NCI-H1694 treated with DMSO at 0.1 percent for 48 hours (cell line): Measurements from ENCODE around the gene ZNF346.
"Not testable (repeated sequence)": the region's sequence is repeated elsewhere in the genome, so short reads cannot be mapped to it uniquely, and the experiment has no call there.

Experiments used
- DNase-seq: peaks from one replicate; lab custom pipeline; 2025; lab: John Stamatoyannopoulos, UW

ZNF346 gene

DNA sequence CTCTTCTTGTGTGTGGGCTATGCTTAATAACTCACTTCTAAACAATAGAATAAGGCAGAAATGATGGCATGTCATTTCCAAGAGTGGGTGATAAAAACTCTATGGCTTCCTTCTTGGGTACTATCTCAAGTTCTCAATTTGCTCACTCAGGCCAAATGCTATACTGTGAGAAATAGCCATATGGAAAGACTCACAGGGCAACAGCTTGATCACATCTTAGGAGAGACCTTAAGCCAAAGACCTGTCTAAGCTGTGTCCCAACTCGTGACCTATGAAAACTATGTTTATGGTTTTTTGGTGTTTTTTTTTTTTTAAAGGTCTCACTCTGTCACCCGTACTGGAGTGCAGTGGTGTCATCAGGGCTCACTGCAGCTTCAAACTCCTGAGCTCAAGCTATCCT lies 13.8 kb upstream of the ZNF346 start:
- DNase-seq: no peak

DNA sequence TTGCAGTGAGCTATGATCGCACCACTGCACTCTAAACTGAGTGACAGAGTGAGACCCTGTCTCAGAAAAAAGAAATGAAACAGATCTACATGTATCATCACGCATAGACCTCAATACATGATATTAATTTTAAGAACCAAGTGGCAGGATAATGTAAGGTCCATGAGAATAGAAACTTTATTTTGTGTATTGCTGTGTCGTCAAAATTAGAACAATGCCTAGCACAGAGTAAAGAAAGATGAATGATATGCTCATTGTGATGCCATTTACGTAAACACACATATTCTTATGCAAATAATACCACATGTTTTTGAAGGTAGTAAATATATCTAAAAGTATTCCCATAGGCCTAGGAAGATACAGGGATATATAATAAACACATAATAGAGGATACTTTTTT lies 12.3 kb upstream of the ZNF346 start:
- DNase-seq: no peak

DNA sequence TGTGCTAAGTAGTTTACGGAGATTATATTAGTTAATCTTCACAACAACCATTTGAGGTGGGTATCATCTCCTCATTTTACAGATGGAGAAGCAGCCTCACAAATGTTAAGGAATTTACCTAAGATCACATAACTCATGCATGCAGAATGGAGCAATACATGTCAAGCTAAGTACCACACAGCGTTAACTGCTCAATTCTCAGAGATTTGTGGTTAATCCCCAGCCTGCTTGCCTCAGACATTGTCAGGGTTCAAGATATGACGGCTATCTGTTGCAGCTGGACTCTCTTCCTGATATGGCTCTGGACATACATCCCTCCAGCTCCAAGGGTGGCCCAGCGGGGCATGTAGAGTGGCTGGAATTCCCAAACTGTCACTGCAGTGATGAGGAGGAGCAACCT lies 7.3 kb upstream of the ZNF346 start:
- no peak for DNase-seq

DNA sequence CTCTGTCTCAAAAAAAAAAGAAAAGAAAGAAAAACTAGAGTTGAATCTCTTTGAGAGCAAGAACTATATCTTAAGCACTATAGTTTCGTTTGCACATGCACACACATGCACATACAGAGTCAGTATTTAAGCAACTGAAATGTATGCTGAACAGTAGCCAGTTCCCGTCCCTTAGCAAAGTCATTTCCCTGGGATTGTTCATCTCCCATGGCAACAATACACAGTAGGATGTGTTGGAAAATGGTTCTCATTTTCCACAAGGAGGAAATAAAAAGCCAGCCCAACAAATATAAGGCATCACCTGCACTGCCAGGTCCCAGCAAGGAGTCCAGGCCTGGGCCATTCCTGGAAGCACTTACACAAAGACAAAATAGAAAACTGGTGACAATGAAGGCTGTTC lies 4.2 kb upstream of the ZNF346 start:
- DNase-seq: no peak

DNA sequence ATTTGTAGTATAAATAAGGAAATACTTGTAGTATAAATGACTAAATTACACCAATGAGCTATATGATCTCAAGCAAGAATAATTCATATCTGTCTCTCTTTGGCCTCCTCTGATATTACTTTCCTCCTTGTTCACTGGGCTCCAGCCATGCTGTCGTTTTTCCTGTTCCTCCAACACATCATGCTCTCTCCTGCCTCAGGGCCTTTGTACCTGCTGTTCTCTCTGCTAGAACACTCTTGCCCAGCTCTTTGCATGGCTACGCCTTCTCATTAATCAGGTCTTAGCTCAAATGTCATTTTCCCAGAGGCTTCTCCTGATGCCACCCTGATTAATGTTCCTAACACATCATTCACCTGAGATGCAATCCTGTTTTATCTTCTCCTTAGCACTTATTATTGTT lies 2.5 kb upstream of the ZNF346 start:
- DNase-seq: no peak

DNA sequence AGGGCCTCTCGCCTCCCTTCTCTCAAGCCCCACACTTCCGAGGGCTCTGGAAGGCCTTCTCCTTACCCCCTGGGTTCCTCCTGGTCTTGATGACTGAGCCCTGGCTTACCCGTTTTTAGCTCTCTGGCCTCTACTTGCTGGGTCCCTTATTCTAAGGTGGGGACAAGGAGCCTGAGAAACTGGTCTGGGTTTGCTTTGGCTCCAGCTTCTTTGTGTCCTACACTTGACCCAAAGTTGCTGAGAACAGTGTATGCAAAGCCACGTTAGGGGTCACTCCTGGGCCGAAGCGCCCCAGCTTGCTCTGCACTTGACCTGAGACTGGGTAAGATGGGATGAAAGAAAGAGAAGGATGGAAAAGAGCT lies 788 bp downstream of the ZNF346 start:
- no peak for DNase-seq

DNA sequence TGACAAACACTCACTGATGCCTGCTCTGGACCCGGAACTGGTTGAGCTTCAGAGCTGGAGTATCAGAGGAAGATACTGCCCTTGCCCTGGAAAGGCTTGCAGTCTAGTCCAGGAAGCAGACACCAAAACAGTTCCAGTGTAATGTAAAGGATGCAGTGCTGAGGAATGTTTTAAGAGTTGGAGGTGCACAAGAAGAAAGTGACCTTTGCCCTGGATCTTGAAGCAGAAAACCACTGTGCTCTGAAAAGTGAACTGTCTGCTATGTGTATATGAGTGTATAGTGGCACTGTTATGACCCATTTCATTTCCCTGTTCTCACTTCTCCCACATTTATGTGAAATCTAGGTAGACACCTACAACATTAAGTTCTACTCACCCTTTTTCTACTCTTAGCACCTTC lies 2.1 kb downstream of the ZNF346 start:
- no peak for DNase-seq

DNA sequence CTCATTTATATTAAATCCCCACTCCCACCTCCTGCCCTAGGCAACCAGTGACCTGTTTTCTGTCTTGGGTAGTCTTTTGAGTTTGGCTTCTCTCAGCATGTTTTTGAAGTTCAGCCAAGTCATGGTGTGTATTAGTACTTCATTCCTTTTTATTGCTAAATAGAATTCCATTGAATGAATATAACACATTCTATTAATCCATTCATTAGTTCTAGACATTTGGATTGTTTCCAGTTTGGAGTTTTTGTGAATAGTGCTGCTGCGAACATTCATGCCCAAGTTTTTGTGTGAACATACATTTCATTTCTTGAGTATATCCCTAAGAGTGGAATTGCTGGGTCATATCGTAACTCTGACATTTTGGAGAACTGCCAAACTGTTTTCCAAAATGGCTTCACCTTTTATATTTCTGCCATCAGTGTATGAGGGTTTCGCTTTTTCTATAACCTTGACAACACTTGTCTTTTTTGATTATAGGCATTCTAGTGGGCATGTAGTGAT lies 2.7 kb downstream of the ZNF346 start:
- DNase-seq: no peak

DNA sequence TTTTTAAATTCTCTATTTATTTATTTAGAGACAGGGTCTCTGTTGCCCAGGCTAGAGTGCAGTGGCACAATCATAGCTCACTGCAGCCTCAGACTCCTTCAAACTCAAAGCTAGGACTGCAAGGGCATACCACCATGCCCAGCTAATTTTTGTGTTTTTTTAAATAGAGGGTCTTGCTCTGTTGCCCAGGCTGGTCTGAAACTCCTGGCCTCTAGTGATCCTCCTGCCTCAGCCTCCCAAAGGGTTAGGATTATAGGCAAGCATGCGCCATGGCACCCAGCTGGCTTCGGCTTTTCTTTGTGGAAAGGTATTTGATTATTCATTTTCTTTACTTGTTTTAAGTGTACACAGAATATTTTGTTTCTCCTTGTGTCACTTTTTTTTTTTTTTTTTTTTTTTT lies 5.2 kb downstream of the ZNF346 start:
- DNase-seq: no peak

DNA sequence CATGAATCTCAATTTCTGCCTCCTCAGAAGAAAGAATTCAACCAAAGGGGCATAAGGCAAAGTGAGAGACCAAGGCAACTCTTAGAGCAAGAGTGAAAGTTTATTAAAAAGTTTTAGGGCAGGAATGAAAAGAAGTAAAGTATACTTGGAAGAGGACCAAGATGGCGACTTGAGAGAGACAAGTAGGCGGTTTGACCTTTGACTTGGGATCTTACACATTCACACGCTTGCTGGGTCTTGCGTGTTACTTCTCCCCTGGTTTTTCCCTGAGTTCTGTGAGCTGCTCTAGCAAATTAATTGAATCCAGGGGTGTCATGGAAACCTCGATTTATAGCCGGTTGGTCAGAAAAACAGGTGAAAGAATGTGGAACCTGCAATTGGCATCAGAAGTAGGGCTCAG lies 7.0 kb downstream of the ZNF346 start:
- DNase-seq: no peak

DNA sequence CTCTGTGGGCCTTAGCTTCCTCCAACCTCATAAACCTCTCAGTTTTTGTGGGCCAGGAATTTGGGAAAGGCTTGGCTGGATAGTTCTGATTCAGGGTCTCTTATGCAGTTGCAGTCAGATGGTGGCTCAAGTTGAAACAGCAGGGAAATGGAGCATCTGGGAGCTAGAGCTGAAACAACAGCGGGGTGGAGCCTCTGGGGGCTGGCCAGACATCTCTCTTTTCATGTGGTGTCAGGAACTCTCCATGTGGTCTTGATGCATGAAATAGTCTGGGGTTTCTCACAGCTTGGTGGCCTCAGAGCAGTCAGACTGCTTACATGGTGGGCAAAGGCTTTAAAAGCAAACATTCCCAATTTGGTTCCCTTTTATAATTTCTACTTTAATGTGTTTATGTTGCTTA lies 13.5 kb downstream of the ZNF346 start:
- DNase-seq: no peak

DNA sequence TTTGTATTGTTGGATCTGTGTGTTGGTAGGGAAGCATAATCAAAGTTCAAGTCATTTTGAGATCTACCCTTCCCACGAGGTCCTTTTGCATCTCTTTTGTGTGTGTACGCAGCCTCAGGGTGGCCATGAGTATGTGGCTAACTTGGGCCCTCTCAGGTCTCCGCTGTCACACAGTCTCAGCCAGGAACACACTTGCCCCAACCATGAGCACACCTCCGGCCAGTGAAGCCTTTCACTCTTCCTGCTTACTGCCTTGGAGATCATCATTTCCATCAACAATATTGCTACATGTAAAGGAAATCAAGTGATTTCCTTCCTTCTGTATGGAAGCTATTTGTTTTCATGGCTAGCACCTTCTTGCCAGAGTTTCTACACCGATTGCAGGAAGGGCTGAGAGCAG lies 13.9 kb downstream of the ZNF346 start:
- no peak for DNase-seq

DNA sequence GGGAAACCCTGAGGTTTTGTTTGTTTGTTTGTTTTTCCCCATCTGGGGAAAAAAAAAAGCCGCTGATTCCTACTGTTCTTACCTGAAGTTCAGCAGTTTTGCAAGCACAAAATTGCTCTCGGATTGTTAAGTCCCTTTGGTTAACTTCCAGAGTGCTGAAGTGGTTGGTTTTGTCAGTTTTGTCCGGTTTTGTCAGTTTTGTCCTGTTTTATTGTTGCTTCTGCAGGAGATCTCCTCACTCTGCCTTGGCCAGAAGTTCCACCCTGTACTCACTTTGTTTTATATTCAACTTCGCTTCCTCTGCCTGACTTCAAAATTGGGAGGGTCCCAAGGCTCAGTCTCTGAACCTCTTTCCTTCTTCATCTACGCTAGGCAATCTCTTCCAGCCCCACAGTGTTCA lies 14.4 kb downstream of the ZNF346 start:
- no peak for DNase-seq

DNA sequence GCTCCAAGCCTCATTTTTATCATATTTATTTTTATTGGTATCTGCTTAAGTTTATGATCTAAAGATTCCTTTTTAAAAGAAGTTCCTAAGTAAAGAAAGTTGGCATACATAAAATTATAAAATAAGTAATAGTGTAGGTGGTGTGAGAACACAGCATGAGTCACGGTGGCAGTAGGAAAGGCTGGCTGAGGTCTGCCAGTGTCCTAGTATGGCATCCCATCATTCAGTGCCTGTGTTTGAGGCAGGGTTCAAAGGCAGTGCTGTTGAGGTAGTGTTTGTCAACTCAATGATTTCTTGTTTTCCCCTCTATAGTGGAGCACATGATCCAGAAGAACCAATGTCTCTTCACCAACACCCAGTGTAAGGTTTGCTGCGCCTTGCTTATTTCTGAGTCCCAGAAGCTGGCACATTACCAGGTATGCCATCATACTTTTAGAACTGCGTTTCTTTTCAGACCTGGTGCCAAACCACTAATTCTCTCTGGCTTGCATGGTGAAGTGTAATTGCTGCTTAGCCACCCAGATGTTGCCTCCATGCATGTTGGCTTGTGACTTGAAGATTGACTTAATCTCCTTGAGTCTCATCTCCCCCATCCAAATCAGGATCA lies 18.4 kb downstream of the ZNF346 start:
- DNase-seq: no peak

DNA sequence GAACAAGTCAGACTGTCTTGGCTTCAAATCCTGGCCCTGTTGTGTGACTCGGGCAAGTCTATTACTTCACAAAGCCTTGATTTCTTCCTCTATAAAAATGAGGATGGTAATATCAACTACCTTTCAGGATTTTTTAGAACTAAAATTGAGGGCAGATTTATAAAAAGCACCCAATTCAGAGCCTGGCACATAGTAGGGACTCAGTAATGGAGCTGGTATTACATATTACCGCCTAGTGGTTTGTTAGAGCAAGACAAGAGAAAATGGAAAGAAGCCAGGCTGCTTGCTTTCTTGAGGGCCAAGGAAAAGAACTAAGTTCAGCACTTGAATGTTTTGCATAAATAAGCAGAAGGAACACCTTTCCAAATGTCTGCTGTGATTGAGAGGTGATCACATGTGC lies 19.4 kb downstream of the ZNF346 start:
- DNase-seq: no peak

DNA sequence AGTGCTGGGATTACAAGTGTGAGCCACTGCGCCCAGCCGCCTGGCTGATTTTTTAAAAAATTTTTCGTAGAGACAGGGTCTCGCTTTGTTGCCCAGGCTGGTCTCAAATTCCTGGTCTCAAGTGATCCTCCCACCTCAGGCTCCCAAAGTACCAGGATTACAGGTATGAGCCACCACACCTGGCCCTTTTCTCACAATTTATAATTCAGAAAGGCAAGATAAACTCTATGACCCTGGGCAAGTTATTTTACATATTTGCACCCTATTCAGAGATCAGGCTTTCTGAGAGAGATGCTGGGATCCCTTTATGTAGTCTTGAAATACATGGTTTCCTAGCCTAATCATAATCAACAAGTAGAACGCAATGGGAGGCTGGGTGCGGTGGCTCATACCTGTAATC lies 20.6 kb downstream of the ZNF346 start:
- no peak for DNase-seq

DNA sequence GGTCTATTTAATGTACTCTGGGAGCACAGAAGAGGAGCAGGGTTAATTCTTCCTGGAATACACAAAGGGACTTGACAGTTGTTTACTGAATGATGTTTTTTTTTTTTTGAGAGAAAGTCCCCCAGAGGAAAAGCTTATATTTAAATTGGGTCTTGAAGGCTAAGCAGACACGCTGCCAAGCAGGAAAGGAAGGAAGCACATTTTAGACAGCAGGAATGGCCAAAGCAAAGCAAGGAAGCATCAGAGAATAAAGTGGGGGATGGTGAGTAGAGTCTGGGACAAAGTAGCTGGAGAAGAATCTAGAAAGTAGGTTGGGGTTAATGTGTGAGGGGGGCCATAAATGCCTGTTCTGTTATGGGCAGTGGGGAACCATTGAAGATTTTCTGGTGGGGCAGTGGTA lies 21.5 kb downstream of the ZNF346 start:
- DNase-seq: no peak

DNA sequence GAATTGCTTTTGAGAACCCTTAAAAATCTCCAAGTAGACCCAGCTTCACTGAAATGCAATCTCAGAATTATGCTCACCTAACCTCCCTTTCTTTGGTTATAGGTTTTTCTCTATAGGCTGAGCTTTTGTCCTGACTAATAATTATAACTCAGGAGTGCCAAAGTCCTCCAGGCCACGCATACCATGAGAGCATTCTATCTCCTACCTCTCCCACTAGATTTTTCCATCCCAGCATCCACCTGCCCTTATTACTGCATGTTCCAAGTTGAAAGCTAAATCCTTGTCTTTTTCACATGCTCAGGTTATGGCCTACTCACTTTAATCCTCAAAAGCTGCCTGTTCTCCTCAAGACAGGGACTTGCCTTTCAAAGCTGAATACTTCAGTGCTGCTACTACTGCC lies 22.1 kb downstream of the ZNF346 start:
- no peak for DNase-seq

DNA sequence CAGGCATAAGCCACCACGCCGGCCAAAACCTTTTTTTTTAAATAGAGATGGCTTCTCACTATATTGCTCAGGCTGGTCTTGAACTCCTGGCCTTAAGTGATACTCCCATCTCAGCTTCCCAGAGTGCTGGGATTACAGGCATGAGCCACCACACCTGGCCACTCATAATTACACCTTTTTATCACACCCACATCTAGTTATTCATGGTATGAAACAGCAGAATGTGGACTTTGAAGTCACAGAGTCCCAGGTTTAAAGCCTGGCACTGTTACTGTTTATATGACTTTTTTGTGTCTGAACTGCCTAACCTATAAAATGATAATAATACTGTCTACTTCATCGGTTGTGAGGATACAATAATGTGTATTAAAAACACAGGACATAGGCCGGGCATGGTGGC lies 23.1 kb downstream of the ZNF346 start:
- no peak for DNase-seq

DNA sequence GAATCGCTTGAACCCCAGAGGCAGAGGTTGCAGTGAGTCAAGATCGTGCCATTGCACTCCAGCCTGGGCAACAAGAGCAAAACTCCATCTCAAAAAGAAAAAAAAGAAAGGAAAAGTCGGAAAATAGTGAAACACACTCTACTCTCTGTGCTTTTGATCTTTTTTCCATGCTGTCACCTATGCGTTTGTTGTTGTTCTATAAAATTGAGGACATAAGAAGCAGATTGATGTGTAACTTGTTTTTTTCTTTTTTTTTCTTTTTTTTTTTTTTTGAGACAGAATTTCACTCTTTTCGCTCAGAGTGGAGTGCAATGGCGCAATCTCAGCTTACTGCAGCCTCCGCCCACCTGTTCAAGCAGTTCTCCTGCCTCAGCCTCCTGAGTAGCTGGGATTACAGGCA lies 26.0 kb downstream of the ZNF346 start:
- DNase-seq: not testable (repeated sequence)

DNA sequence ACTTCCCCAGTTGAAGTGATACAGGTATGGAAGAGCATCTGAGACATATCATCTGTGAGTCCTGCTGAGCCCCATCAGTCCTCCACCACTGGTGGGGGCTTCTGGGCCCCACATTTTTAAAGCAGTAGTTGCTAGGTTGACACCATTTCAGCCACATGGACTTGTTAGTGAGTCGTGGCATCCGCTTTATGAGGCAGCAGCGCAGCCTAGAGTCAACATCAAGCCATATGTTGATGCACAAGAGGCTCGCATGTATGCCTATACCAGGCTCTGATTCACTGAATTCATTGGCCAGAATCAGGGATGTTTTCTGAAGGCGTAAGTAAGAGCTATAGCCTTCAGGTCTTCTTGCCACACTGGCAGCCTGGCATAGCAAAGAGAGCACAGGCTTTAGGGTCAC lies 26.8 kb downstream of the ZNF346 start:
- no peak for DNase-seq

DNA sequence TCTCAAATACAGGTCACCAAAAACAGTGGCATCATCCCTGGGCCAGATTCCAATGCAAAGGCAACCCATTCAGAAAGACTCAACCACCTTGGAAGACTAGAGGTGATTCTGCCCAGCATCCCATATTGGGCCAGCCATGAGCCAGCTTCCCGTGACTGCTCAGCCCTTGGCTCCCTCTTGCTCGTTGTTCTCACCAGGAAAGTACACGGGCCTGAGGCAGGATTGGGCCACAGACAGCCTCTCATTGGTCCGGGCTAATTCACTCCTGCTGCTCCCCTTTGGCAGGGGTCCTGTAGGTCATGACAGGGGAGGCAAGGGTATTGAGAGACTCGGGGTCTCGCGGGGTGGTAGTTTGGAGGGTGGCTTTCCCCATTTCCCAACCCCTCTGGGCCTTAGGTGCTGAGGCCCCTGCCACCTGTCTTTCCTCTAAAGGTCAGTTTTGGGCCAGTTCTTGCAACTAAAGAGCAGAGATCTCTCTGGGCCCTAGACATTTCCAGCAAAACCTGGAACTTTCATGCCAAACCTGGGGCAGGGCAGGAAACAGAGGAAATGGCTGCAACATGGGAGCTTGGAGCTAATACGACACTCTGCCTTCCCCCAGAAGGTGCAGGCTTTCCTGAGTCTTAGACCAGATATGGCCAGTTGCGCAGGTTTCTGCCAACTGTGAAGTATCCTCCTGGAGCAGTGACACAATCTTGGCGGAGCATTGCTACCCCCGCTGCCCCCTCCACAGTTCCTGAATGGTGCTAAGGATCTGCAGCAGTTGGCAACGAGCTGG lies 42.2 kb downstream of the ZNF346 start:
- DNase-seq: no peak

DNA sequence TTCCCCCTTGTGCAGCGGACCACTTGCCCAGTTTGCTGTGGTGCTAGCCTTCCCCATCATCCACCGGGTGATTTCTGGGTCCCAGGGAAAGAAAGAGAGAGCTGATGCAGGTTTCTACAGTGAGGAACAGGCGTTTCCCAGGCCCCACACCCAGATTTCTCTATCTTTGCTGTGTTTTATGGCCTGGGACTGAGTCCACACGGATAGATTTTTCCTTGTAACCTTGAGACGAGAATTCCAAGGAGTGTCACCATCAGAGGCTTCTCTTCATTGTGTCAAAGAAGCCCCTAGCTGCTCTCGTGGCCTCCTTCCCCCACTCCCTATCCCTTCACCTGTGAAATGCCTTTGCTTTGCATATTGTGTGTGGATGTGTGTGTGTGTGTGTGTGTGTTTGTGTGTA lies 43.0 kb downstream of the ZNF346 start:
- no peak for DNase-seq

DNA sequence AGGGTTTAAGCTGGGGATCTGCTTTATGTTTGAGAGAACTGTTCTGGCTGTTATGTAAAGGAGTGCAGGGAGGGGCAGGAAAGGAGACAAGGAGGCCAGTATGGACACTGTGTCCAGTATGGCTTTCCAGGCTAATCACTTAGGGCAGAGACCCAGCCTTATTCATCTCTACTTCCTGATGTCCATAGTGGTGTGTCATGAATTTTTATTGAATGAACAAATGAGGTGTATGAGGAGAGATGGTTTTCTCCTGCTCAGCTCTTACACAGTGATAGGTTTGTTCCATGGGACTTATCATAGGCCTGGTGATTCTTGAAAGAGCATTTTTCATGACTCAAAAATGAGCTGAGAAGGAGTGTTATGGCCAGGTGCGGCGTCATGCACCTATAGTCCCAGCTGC lies 43.7 kb downstream of the ZNF346 start:
- no peak for DNase-seq
